HL-60/S4 (cell line): ENCODE data around the gene ODF2.
"Not testable (repeated sequence)": the region's sequence is repeated elsewhere in the genome, so short reads cannot be mapped to it uniquely, and the experiment has no call there.

Source experiments
- in situ Hi-C: fragments of 300-500 bp; cut with MboI; formaldehyde crosslinking; loops from 2 replicates; pipeline ENCODE4 v1.14.3; 2022; ENCODE audit warnings: low sequenced_read_pairs

Gene ODF2

DNA sequence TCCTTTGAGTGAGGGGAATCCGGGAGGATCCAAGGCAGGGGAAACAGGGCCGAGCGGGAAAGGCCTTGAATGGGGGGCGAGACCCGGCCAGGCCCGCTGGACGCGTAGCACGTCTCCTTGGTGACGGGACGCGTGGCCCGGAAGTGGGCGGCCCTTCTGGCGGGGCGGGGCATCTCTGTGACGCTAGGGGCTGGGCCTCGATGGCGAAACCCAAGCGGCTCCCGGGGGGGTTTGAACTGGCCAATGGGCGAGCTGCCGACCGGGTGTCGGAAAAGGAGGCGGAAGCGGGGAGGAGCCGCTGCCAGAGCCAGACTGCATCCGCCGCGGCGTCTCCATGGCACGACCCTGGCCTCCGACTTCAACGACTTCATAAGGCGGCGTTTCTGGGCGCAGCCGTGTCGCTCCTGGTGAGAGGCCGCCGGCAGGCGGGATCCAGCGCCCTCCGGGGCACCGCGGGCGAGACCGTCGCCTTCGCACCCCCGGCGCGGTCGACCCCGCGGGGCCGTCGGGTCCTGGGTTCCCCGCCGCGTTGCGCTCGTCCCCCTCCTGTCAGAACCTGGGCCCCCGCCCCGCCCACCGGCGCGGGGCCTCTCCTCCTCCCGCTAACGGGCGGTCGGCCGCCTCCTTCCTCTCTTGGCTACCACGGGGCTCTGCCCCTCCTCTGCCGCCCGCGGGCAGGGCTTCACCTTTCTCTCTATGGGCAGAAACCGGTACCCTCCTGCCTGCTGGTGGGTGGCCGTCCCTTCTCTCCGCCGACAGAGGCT is at the start of gene ODF2:
ODF2 (plus strand) TSS at position 158 of the 764 bp plus-strand sequence; CDS start at position 244, 86 bp downstream.
- in situ Hi-C loops = no loop called here

DNA sequence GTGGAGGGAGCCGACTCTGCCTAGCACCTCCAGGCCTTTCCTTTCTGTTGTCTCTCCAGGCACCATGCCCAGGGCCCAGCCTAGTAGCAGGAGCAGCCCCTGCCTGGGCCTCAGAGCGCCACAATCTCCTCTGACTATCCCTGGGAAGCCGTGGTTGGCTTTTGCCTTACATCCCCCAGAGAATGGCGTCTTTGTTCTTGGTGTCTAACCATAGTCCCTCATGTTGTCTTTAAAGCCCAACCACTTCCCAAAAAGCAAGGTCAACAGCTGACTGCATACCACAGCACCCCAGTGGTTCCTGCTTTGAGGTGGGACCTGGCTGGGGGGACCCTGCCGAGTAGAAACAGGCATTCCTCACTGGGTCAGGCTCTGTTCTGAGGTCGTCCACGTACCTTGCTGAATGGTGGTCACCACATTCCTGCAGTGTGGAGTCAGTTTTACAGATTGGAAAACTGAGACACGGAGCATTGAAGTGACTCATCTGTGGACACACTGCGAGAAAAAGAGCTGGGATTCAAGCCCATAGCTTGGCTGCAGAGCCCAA is 48.9 kb upstream of the ODF2 start:
- in situ Hi-C loops = no loop called here

DNA sequence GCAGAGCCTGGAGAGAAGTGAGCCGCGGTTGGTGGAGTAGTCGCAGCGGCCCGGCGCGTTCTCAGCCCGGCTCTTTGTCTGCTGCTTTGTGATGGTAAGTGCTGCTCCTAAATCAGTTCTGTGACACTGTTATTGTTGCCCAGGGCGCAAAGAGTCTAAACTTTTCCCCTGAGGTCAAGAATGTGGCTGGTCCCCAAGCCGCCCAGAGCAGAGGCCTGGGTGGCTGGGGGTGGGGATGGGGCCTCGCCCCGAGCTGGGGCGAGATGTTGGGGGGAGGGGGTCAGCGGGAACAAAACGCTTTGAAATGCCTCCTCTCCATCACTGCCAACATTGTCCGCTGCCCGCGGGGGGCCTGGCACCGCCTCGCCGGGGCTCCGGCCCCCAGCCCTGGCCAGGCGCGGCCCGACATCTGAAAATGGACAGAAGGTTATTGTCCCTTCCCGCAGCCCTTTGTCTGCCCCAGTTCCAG is 46.8 kb upstream of the ODF2 start:
- in situ Hi-C loops = no loop called here

DNA sequence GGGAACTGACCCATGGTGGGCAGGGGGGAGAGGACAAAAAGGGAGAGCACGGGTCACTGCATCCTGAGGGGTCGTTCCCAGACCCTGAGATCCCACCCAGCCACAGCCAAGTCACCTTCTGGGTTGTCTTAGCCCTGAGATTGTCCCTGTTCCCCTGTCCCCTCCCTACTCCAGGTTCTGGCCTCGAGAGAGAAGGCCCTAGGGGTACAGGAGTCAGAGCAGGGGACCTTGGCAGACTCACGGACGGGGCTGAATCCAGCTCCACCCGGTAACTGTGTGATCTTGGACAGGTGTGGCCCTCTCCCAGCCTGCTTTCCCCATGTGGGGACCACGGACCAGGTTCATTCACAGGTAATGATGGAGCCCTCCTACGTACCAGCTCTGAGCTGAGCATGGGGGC is 46.4 kb upstream of the ODF2 start:
- in situ Hi-C loops = no loop called here

DNA sequence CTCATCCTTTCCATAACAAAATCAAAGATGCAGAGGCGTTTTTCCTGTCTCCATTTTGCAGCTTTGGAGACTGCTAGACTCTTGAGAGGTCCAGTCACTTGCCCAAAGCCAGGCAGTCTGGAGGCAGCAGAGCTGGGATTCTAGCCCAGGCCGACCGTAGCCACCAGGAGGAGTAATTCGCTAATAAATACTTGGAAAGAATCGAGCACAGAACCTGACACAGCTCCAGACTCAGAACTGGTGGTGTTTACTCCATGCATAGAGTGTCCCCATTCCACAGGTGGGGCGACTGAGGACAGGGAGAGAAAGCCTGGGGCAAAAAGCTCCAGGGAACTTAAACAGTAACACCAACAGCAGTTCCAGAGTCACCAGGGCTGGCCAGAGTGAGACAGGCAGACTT is 45.8 kb upstream of the ODF2 start:
- in situ Hi-C loops = no loop called here

DNA sequence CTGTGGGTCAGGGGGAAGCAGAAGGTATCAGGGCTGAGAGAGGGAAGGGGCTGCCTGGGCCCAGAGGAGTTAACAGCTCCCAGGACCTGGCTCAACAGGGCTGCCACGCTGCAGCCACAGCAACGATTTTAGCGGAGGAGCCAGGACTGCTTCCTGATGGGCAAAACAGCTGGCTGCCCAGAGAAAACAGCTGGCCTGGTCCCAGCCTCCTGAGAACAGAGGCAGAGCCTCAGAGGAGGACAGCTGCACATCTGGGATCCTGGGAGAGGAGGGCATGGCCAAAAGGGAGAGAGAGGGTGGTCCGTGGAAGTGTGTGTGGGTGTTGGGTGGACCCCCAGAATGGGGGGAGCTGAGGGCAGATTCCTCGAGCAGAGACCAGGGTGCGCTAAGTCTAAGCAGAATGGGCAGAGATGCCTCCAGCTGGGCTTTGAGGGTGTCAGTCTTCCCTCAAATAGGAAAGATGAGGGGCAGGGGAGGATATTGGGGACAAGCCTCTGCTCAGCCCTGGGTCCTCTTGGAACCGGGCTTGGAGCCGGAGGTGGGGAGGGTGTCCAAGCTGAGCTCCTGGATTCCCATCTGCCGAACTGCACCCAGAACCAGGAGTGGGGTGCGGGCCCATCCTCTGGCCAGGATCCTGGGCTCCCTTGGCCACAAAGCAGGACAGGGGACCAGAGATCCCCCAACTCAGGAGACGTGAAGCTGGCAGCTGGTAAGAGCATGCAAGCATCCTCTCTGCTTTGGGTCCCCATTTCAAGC is 44.3 kb upstream of the ODF2 start:
- in situ Hi-C loops = no loop called here

DNA sequence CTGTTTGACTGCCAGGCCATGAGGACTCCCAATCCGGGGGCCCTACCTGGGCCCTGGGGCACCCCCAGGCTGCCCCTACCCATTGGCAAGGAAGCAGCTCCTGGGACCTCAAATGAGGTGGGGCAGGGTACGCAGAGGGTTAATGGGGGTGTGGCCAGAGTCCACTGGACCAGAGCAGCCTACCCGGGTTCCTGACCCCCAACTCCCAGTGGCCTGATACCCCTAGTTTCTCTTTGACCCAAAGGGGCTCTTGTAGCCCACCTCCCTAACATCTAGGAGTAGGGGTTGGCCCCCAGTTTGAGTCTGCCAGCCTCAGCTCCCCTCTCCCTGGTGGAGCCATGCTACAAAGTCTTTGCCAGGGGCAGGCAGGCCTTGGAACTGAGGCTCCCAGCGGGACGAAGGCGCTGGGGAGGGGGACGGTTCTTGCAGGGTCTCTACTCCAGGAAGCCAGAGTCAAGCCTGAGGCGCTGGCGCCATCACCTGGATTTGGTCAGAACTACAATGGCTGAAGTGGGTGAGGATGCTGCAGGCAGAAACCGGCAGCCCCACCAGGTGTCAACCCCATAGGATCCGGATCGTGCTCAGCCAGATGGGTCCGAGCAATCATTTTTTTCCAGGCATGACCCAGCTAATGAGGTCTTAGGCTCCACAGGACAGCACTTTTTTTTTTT is 43.6 kb upstream of the ODF2 start:
- in situ Hi-C loops = no loop called here

DNA sequence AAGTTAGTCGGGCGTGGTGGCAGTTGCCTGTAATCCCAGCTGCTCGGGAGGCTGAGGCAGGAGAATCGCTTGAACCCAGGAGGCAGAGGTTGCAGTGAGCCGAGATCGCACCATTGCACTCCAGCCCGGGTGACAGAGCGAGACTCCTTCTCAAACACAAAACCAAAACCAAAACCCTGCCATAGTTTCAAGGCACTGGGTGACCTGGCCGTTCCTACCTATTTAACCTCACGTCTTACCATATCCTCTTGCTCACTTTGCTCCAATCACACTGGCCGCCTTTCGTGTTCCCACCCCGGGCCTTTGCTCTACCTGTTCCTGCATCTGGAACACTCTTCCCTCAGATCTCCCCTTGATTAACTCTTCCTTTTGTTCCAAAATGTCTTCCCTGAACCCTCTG is 42.1 kb upstream of the ODF2 start:
- in situ Hi-C loops = not testable (repeated sequence)

DNA sequence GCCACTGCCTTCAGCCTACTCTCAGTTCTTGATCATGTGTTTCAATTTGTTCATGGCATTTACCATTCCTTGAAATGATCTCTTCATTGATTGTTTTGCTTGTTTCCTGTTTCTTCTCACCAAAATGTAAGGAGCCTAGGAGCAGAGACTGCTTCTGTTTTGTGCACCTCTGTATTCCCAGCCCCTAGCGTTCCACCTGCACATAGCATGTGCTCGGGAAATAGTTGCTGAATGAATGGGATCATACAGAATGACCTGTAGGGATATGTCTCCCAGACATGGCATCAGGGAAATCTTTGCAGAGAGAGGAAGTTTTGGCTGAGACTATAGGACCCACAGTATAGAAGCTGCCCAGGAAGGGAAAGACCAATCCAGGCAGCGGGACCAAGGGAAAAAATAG is 41.3 kb upstream of the ODF2 start:
- in situ Hi-C loops = no loop called here

DNA sequence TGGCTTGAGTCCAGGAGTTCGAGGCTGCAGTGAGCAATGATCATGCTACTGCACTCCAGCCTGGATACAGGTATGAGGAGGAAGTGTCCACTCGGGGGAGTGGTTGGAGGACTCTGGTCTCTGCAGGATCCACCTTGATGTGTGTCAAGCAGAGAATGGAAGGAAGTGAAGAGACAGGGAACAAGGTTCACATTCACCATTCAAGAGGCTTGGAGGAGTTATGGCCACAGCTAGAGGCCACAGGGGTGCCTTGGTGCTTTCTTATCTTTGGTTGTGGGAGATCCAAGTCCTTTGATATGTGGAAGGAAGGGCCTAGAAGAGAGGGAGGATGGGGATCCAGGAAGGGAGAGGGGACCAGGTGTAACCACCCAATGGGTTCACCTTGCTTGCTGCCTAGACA is 40.5 kb upstream of the ODF2 start:
- in situ Hi-C loops = no loop called here

DNA sequence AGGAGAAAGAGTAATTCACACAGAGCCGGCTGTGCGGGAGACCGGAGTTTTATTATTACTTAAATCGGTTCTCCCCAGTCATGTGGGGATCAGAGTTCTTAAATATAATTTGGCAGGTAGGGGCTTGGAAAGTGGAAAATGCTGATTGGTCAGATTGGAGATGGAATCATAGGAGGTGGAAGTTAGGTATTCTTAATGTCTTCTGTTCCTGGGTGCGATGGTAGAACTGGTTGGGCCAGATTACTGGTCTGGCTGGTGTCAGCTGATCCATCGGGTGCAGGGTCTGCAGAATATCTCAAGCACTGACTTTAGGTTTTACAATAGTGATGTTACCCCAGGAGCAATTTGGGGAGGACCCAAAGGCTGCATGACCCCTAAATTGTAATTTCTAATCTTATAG is 39.8 kb upstream of the ODF2 start:
- in situ Hi-C loops = no loop called here

DNA sequence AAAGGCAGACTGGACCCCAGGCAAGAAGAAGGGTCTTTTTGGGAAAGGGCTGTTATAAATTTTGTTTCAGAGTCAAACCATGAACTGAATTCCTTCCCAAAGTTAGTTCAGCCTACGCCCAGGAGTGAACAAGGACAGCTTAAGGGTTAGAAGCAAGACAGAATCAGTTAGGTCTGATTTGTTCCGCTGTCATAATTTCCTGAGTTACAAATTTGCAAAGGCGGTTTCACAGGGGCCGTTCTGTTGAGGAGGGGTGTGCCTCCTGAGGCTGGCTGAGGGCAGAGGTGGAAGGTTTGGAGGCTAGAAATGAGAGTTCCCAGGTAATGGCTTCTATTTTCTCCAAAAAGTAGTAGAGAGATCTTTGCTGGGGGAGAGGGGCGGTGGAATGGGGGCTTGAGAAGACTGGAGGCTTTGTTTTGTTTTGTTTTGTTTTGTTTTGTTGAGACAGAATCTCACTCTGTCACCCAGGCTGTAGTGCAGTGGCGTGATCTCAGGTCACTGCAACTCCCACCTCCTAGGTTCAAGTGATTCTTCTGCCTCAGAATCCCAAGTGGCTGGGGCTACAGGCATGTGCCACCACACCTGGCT is 39.3 kb upstream of the ODF2 start:
- in situ Hi-C loops = no loop called here

DNA sequence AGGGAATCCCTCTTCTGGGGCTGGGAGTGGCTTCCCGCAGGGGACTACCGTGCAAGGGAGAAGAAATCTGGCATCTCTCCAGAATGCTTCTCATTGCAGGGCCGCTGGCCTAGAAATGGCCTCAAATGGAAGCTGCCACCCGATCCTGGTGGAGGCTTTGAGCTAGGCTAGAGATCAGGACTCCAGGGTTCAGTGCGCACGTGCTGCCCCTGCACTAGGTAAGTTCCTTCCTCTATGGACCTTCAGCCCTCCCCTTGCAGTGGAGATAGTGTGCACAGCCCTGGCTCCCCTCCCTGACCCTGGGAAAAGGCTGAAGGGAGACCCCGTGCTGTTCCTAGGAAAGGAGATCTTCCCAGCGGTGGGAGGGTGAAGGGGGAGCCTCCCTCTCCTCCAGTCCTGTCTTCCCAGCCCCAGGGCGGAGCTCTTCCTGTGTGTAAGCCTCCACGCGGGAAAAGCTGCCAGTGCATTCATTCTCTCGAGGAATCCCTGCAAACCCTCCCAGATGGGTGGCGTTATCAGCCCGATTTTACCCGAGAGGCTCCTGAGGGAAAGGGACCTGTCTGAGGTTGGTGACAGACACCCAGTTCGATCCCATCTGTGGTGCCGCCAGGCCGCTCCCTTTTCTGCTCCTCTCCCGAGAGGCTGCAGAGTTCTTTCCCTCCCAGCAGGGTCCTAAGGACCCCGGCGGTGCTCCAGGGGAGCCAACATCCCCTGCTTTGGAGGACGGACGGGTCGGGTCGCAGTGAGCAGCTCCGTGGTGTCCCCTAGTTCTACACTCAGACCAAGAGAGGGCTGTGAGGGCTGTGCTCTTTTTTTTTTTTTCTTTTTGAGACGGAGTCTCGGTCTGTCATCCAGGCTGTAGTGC is 36.5 kb upstream of the ODF2 start:
- in situ Hi-C loops = no loop called here

DNA sequence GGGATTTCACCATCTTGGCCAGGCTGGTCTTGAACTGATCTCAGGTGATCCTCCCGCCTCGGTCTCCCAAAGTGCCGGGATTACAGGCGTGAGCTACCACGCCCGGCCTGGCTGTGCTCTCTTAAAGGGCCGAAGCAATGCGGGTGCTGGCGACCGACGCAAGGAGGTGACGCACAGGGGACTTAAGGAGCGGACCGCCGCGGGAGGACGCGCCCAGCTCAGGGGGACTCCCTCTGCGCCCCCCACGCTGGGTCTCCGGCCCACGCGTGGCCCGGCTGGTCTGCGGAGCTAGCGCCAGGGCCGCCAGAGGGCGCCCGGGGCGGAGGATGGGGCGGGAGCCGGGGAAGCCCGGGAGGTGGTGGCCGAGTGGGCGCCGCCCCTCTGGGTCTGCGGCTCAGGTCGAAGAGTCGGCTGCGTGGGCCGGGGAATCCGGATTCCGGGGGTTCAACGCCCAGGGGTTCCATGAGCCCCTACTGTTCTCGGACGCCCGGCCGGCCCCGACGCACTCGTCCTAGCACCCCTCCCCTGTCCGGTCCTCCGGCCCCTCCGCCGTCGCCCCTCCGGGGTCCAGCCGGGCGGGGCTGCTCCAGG is 35.7 kb upstream of the ODF2 start:
- in situ Hi-C loops = no loop called here

DNA sequence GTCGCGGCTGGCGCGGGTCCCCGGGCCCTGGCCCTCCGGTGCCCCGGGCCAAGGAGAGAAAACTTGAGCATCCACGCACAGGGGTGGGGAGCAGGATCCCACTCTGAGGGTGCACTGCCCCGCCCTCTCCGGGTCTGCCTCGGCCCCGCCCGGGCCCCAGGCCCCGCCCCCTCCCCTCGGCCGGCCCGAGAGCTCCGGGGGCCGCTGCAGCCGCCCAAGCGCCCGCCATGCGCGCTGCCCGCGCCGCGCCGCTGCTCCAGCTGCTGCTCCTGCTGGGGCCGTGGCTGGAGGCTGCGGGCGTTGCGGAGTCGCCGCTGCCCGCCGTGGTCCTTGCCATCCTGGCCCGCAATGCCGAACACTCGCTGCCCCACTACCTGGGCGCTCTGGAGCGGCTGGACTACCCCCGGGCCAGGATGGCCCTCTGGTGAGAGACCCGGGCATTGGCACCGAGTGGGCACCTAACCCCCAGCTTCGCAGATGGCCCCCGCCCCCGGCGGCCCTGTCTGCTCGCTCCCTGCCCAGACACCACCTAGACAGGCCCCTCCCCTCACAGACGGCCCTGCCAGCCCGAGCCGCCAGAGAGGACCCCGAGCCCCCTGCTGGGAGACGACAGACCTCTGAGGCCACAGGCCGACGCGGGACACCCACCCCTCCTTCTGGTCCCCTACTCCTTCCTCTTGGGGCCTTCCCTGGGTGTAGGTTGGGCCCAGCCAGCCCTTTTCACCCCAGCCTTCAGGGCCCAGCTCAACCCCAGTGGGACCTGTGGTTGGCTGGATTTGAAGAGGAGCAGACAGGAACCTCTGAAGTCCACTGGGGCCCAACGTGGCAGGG is 34.9 kb upstream of the ODF2 start, which contains the start of gene CERCAM:
CERCAM (plus strand) TSS at position 207 of the 831 bp plus-strand sequence; CDS start at position 228, 21 bp downstream.
- in situ Hi-C loops = no loop called here

DNA sequence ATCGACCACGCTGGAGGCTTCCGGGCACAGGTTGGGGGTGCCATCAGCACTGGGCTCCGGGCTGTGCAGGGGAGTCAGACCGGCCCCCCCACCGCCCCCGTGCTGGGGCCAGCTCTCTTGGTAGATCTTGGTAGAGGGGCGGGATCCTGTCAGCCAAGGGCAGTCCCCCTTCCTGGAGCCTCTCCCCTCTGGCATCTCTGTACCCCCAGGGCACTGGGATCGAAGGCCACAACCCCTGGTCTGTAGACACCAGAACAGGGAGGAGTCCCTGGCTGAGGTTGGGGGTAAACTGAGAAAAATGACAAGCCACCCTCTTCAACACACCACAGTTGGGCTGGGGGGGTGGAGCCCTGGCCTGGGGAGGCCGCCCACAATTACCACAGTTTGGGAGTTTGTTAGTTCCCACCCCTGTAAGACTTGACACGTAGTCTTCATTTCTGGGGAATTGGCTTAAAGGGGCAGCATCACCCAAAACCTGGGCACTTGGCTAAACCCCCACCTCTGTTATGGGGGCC is 34.3 kb upstream of the ODF2 start:
- in situ Hi-C loops = no loop called here

DNA sequence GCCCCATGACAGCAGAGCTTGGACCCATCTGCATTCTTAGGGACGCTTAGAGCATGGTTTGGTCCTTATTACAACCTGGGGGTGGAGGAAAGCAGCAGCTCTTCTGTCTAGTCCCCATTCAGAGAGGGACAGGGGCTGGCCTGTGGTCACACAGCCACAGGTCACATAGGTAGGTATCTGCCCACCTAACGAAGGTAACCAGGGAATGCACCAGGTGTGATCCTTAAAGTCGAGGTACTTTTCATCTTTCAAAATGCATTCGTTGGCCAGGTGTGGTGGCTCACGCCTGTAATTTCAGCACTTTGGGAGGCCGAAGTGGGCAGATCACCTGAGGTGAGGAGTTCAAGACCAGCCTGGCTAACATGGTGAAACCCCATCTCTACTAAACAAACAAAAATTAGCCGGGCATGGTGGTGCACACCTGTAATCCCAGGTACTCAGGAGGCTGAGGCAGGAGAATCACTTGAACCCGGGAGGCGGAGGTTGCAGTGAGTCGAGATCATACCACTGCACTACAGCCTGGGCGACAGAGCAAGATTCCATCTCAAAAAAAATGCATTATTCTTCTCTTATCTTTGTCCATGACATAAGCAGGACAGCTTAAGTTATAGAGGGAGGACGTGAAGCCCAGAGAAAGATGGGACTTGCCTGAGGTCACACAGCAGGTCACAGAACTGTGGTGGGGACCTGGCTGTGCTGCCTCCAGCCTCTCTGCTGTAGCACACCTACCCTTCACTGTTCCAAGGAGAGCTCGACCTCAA is 33.6 kb upstream of the ODF2 start:
- in situ Hi-C loops = not testable (repeated sequence)

DNA sequence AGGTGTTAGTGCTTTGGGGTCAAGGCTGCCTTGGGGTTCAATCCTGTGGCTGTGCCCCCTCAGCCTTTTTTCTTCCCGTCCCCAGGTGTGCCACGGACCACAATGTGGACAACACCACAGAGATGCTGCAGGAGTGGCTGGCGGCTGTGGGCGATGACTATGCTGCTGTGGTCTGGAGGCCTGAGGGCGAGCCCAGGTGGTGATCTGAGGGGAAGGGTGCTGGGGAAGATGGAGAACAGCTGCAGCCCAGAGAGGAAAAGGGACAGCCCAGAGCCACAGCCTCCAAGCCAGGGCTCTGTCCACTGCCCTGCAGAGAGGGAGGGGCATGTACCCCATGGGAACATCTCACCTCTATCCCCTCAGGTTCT is 33.0 kb upstream of the ODF2 start:
- in situ Hi-C loops = no loop called here
